WTC11 (cell line): ENCODE results near the gene HMCES. TPM values are rescaled to one million over a fixed set of nuclear protein-coding genes. Genes with fewer than 3 reads are reported as not detected.

Experiments
- ATAC-seq: fragments of 200-7000 bp; cut with Tn5 transposase; 2 replicates; pipeline ENCODE4 v1.10.0; 2021; ENCODE audit warnings: mild to moderate bottlenecking, moderate library complexity
- CTCF ChIA-PET: fragments of 300-600 bp; sonication (Branson Sonifier 250); formaldehyde crosslinking; loops from one replicate; lab custom pipeline; 2021; ENCODE audit warnings: antibody characterized with exemption; lab: Charles Lee
- POLR2A ChIA-PET: fragments of 350-600 bp; sonication (Branson Sonifier 250); formaldehyde crosslinking; loops from one replicate; lab custom pipeline; 2021; ENCODE audit warnings: antibody characterized with exemption; lab: Charles Lee
- DNase-seq: peaks from one replicate; pipeline ENCODE4 v3.0.0; 2021; ENCODE audit warnings: low spot score
- H3K27ac Mint-ChIP-seq: 2 replicates; pipeline ENCODE4 v1.8.0; 2021; ENCODE audit warnings: mixed read lengths
- H3K27me3 Mint-ChIP-seq: 2 replicates; pipeline ENCODE4 v1.8.0; 2021; ENCODE audit warnings: low read depth, mild to moderate bottlenecking, moderate library complexity, mixed read lengths
- H3K36me3 Mint-ChIP-seq: 2 replicates; pipeline ENCODE4 v1.8.0; 2021; ENCODE audit warnings: mixed read lengths
- H3K4me1 Mint-ChIP-seq: 2 replicates; pipeline ENCODE4 v1.8.0; 2022; ENCODE audit warnings: mixed read lengths
- H3K4me3 Mint-ChIP-seq: 2 replicates; pipeline ENCODE4 v1.8.0; 2021; ENCODE audit warnings: mild to moderate bottlenecking, moderate library complexity, mixed read lengths
- H3K9me3 Mint-ChIP-seq: 2 replicates; pipeline ENCODE4 v1.8.0; 2021; ENCODE audit warnings: mixed read lengths
- FOXJ3 ChIP-seq: sonication (generic); formaldehyde crosslinking; IDR thresholded peaks from 2 replicates; pipeline ENCODE4 v1.9.0; 2021; ENCODE audit warnings: missing genetic modification reagents, mild to moderate bottlenecking, borderline replicate concordance
- NFE2L1 ChIP-seq: sonication (generic); formaldehyde crosslinking; IDR thresholded peaks from 2 replicates; pipeline ENCODE4 v1.8.1; 2023; ENCODE audit warnings: missing genetic modification reagents
- NR3C1 ChIP-seq: sonication (generic); formaldehyde crosslinking; conservative IDR thresholded peaks from 2 replicates; pipeline ENCODE4 v1.8.1; 2023; ENCODE audit warnings: low read depth, mild to moderate bottlenecking, missing genetic modification reagents
- PRRX2 ChIP-seq: fragments of 250-450 bp; sonication (Bioruptor Pico); IDR thresholded peaks from 2 replicates; pipeline ENCODE4 v1.8.0; 2021; ENCODE audit warnings: mild to moderate bottlenecking
- RELA ChIP-seq: sonication (generic); formaldehyde crosslinking; IDR thresholded peaks from 2 replicates; pipeline ENCODE4 v1.8.1; 2022; ENCODE audit warnings: missing genetic modification reagents, mild to moderate bottlenecking, borderline replicate concordance
- RORB ChIP-seq: fragments of 250-450 bp; sonication (Bioruptor Pico); IDR thresholded peaks from 2 replicates; pipeline ENCODE4 v1.9.0; 2021; ENCODE audit warnings: mild to moderate bottlenecking
- SMAD3 ChIP-seq: sonication (generic); formaldehyde crosslinking; IDR thresholded peaks from 2 replicates; pipeline ENCODE4 v1.8.0; 2022; ENCODE audit warnings: missing genetic modification reagents, mild to moderate bottlenecking, borderline replicate concordance
- SMAD4 ChIP-seq: sonication (generic); formaldehyde crosslinking; IDR thresholded peaks from 2 replicates; pipeline ENCODE4 v1.8.0; 2022; ENCODE audit warnings: mild to moderate bottlenecking, missing genetic modification reagents
- ZNF423 ChIP-seq: fragments of 250-450 bp; sonication (Bioruptor Pico); IDR thresholded peaks from 2 replicates; pipeline ENCODE4 v2.1.2; 2022; ENCODE audit warnings: mild to moderate bottlenecking, moderate library complexity
- total RNA-seq: library from RNA; stranded (reverse); gene quantifications from 3 replicates; pipeline ENCODE4 v1.2.3, GENCODE V29; 2021
- TF ChIP-seq, protein P1 (sequence below): fragments of 250-450 bp; sonication (Bioruptor Pico); conservative IDR thresholded peaks from 2 replicates; pipeline ENCODE4 v1.9.0; 2021; ENCODE audit warnings: mild to moderate bottlenecking
- TF ChIP-seq, protein P2 (sequence below): sonication (generic); formaldehyde crosslinking; conservative IDR thresholded peaks from 2 replicates; pipeline ENCODE4 v1.8.1; 2022; ENCODE audit warnings: mild to moderate bottlenecking, missing genetic modification reagents
- TF ChIP-seq, protein P3 (sequence below): sonication (generic); formaldehyde crosslinking; IDR thresholded peaks from 2 replicates; pipeline ENCODE4 v1.8.0; 2022; ENCODE audit warnings: mild to moderate bottlenecking, missing genetic modification reagents
- TF ChIP-seq, protein P4 (sequence below): fragments of 250-450 bp; sonication (Bioruptor Pico); IDR thresholded peaks from 2 replicates; pipeline ENCODE4 v1.9.0; 2021; ENCODE audit warnings: moderate library complexity, mild to moderate bottlenecking, inconsistent platforms, borderline replicate concordance
- TF ChIP-seq, protein P5 (sequence below): sonication (generic); formaldehyde crosslinking; IDR thresholded peaks from 2 replicates; pipeline ENCODE4 v1.8.0; 2023; ENCODE audit warnings: missing genetic modification reagents, mild to moderate bottlenecking, borderline replicate concordance
- TF ChIP-seq, protein P6 (sequence below): sonication (generic); formaldehyde crosslinking; IDR thresholded peaks from 2 replicates; pipeline ENCODE4 v1.8.0; 2022; ENCODE audit warnings: mild to moderate bottlenecking, missing genetic modification reagents

Gene HMCES
- total RNA-seq, 1 experiment from 2014 or later: 47.7 TPM

DNA sequence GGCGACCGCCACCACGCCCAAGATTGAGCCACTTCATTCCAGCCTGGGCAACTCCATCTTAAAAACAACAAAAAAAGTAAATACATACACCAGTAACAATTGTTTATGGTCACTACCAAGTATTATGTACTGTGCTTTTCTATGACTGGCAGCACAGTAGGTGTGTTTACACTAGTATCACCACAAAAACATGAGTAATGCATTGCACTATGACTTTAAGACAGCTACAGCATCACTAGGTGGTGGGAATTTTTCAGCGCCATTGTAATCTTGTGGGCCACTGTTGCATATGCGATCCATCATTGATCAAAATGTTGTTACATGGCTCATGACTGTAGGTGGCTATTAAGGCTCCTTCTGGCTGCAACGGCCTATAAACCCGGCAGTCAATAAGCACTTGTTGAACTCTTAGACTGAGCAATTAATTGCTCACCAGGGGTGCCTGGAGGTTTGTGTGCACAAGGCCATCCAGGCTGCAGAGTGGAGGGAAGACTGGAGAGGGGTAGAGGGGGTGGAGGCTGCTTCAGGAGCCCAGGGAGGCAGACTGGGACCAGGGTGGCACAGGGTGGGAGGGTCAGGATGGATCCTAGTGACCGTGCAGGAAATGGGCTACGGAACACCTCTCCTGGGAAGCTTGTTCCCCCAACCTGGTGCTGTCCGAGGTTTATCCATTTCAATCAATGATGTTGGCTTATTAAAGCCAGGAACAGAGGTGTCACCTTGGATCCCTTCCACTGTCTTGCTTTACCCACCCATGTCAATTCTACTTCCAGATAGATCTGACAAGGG is 47.1 kb upstream of the HMCES start:
- DNase-seq (no peak), ATAC-seq (no peak)
- peaks cover 24% of the 10 kb centered on the region for H3K4me1 Mint-ChIP-seq
- 0 out of 2 replicates have a peak, but pooled peaks cover 4% of the 10 kb centered on the region for H3K9me3 Mint-ChIP-seq
- ChIA-PET CTCF (no interaction called here), POLR2A (no interaction called here)
- H3K27ac Mint-ChIP-seq: no peak overlapping the region
- TF ChIP-seq FOXJ3 (CRISPR knock-in tag) (no peak), PRRX2 (CRISPR knock-in tag) (no peak), RELA (CRISPR knock-in tag) (no peak), SMAD4 (CRISPR knock-in tag) (no peak), NFE2L1 (no peak), RORB (CRISPR knock-in tag) (no peak), NR3C1 (CRISPR knock-in tag) (no peak)
- TF ChIP-seq, protein P1, sequence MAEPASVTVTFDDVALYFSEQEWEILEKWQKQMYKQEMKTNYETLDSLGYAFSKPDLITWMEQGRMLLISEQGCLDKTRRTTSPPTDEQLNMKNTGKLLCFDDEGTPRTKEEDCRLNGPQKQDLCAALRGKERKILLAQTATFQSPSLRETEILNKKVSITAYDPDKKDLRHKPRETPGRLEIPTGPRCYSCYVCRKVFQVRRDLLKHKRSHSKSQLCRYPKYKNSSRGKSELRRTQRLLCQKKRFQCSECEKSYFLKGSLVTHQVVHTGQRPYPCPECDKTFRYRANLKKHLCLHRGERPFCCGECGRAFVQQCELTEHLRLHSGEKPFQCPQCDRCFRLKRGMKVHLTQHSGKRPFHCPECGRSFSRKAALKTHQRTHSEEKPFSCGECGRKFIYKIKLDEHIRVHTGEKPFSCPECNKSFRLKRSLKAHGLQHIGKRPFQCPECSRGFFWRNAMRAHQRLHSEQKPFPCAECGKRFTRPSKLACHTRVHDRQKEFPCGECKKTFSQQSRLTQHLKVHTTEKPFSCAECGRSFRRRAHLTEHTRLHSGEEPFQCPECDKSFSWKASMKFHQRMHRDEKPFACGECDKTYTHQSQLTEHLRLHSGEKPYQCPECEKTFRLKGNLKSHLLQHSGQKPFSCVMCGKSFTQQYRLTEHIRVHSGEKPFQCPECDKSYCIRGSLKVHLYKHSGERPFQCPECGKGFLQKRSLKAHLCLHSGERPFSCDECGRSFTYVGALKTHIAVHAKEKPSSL (CRISPR knock-in tag): no peak
- H3K36me3 Mint-ChIP-seq: no peaks in the 10 kb centered on the region
- no peaks in the 10 kb centered on the region; the same call in 1 of the 2 replicates for H3K27me3 Mint-ChIP-seq
- H3K4me3 Mint-ChIP-seq: no peak overlapping the region

DNA sequence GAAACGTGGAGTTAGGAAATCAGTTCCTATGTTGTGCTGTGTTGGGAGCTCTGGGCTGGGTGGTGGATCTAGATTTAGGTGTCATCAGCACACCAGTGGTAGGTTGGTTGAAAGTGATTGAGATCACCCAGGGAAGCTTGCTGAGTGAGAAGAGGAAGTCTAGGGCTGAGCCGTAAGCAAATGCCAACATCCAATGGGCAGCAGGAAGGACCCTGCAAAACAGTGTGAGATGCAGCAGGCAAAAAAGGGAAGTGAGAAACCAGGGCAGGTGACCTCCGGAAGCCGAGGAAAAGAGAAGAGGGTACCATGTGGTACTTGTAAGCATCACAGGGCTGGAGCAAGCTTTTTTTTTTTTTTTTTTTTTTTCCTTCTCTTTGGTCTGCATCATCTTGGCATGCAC is 45.1 kb upstream of the HMCES start:
- H3K9me3 Mint-ChIP-seq: 0 out of 2 replicates have a peak, but pooled peaks cover 4% of the 10 kb centered on the region
- DNase-seq (no peak), ATAC-seq (no peak)
- no peak overlapping the region for H3K4me3 Mint-ChIP-seq
- peak overlapping the region; percentile 44; the same call in 1 of the 2 replicates for H3K27ac Mint-ChIP-seq
- no peaks in the 10 kb centered on the region; the same call in 1 of the 2 replicates for H3K27me3 Mint-ChIP-seq
- TF ChIP-seq ZNF423 (no peak), SMAD3 (CRISPR knock-in tag) (no peak), NFE2L1 (no peak)
- TF ChIP-seq, protein P2, sequence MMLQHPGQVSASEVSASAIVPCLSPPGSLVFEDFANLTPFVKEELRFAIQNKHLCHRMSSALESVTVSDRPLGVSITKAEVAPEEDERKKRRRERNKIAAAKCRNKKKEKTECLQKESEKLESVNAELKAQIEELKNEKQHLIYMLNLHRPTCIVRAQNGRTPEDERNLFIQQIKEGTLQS (CRISPR knock-in tag): no peak
- TF ChIP-seq, protein P3, sequence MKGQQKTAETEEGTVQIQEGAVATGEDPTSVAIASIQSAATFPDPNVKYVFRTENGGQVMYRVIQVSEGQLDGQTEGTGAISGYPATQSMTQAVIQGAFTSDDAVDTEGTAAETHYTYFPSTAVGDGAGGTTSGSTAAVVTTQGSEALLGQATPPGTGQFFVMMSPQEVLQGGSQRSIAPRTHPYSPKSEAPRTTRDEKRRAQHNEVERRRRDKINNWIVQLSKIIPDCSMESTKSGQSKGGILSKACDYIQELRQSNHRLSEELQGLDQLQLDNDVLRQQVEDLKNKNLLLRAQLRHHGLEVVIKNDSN (CRISPR knock-in tag): no peak
- TF ChIP-seq, protein P4, sequence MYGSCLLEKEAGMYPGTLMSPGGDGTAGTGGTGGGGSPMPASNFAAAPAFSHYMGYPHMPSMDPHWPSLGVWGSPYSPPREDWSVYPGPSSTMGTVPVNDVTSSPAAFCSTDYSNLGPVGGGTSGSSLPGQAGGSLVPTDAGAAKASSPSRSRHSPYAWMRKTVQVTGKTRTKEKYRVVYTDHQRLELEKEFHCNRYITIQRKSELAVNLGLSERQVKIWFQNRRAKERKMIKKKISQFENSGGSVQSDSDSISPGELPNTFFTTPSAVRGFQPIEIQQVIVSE (CRISPR knock-in tag): no peak
- TF ChIP-seq, protein P5, sequence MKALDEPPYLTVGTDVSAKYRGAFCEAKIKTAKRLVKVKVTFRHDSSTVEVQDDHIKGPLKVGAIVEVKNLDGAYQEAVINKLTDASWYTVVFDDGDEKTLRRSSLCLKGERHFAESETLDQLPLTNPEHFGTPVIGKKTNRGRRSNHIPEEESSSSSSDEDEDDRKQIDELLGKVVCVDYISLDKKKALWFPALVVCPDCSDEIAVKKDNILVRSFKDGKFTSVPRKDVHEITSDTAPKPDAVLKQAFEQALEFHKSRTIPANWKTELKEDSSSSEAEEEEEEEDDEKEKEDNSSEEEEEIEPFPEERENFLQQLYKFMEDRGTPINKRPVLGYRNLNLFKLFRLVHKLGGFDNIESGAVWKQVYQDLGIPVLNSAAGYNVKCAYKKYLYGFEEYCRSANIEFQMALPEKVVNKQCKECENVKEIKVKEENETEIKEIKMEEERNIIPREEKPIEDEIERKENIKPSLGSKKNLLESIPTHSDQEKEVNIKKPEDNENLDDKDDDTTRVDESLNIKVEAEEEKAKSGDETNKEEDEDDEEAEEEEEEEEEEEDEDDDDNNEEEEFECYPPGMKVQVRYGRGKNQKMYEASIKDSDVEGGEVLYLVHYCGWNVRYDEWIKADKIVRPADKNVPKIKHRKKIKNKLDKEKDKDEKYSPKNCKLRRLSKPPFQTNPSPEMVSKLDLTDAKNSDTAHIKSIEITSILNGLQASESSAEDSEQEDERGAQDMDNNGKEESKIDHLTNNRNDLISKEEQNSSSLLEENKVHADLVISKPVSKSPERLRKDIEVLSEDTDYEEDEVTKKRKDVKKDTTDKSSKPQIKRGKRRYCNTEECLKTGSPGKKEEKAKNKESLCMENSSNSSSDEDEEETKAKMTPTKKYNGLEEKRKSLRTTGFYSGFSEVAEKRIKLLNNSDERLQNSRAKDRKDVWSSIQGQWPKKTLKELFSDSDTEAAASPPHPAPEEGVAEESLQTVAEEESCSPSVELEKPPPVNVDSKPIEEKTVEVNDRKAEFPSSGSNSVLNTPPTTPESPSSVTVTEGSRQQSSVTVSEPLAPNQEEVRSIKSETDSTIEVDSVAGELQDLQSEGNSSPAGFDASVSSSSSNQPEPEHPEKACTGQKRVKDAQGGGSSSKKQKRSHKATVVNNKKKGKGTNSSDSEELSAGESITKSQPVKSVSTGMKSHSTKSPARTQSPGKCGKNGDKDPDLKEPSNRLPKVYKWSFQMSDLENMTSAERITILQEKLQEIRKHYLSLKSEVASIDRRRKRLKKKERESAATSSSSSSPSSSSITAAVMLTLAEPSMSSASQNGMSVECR (CRISPR knock-in tag): no peak
- TF ChIP-seq, protein P6, sequence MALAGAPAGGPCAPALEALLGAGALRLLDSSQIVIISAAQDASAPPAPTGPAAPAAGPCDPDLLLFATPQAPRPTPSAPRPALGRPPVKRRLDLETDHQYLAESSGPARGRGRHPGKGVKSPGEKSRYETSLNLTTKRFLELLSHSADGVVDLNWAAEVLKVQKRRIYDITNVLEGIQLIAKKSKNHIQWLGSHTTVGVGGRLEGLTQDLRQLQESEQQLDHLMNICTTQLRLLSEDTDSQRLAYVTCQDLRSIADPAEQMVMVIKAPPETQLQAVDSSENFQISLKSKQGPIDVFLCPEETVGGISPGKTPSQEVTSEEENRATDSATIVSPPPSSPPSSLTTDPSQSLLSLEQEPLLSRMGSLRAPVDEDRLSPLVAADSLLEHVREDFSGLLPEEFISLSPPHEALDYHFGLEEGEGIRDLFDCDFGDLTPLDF: no peak
- no peaks in the 10 kb centered on the region for H3K36me3 Mint-ChIP-seq
- POLR2A ChIA-PET: interaction anchor here (0.5 to 1.2 kb wide), 2 partner anchors 12 to 110 kb away, joined by 3 to 7 read pairs; no protein-coding TSS in a partner anchor
- CTCF ChIA-PET: interaction anchor here (0.7 to 1.2 kb wide), 3 partner anchors 12 to 79 kb away, joined by 3 to 5 read pairs (median 4); no protein-coding TSS in a partner anchor
- H3K4me1 Mint-ChIP-seq: peaks cover 13% of the 10 kb centered on the region
